Stimulated activated CD4-positive, alpha-beta T cell treated with anti-CD3 and anti-CD28 coated beads, TNF-alpha, amount 100 ng/mL, for 4 hours (primary cell): ENCODE data around the gene PEPD.

ENCODE experiments used
- DNase-seq, 3 experiments: peaks; one replicate each; pipeline ENCODE4 v3.0.0-alpha.2; 2020; ENCODE audit warnings: low read depth in 3 of 3

PEPD gene

GRCh38 chr19:33473653-33474305, 47.8 kb downstream of the PEPD start:
- no peak for DNase-seq

GRCh38 chr19:33472691-33473652, 48.6 kb downstream of the PEPD start:
- DNase-seq: no peak

GRCh38 chr19:33472226-33472625, 49.4 kb downstream of the PEPD start:
- no peak for DNase-seq

- DNase-seq: no peak
These were observed 50.2 kb downstream of the PEPD start for GRCh38 chr19:33471111-33471996.

- no peak for DNase-seq
These were observed 50.9 kb downstream of the PEPD start for GRCh38 chr19:33470686-33471085.

GRCh38 chr19:33470040-33470330, 51.6 kb downstream of the PEPD start:
- DNase-seq: no peak

- DNase-seq: no peak
These were observed 52.2 kb downstream of the PEPD start for GRCh38 chr19:33469171-33470039.

GRCh38 chr19:33468361-33469170, 53.0 kb downstream of the PEPD start:
- DNase-seq: no peak

- DNase-seq: no peak
These were observed 53.7 kb downstream of the PEPD start for GRCh38 chr19:33467851-33468250.

GRCh38 chr19:33465834-33466233, 55.8 kb downstream of the PEPD start:
- DNase-seq: no peak

GRCh38 chr19:33465371-33465770, 56.2 kb downstream of the PEPD start:
- DNase-seq: no peak

- DNase-seq: no peak
These were observed 56.9 kb downstream of the PEPD start for GRCh38 chr19:33464733-33465115.

- DNase-seq: no peak
These were observed 57.4 kb downstream of the PEPD start for GRCh38 chr19:33464010-33464732.

- no peak for DNase-seq
These were observed 58.4 kb downstream of the PEPD start for GRCh38 chr19:33463199-33463598.

GRCh38 chr19:33462112-33462791, 59.3 kb downstream of the PEPD start:
- DNase-seq: no peak

- DNase-seq: no peak
These were observed 60.1 kb downstream of the PEPD start for GRCh38 chr19:33461256-33462111.

GRCh38 chr19:33460221-33460908, 61.2 kb downstream of the PEPD start:
- DNase-seq: no peak
